NCI-H1092 (cell line): ENCODE measurements around the gene NID2.

Experiments
- DNase-seq: peaks from one replicate; lab custom pipeline; 2025; lab: John Stamatoyannopoulos, UW

The NID2 gene

DNA sequence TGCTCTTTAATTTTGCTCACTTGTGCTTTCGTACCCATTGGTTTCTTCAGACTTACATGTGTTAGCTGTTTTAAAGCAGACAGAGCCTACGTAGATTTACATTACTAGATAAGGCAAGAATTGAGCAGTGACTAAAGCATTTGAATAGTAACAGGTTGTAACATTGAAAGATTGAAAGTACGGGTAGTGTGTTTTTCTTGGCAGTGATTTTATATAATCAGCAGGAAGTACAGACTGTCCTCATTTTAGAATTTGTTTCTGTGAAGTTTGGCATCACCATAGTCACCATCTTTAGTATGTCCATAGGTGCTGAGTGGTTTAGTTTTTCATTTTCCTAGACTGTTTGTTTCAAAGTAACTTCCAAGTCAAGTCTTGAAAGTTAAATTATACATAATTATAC is 65.5 kb downstream of the NID2 start:
- DNase-seq, result no peak

DNA sequence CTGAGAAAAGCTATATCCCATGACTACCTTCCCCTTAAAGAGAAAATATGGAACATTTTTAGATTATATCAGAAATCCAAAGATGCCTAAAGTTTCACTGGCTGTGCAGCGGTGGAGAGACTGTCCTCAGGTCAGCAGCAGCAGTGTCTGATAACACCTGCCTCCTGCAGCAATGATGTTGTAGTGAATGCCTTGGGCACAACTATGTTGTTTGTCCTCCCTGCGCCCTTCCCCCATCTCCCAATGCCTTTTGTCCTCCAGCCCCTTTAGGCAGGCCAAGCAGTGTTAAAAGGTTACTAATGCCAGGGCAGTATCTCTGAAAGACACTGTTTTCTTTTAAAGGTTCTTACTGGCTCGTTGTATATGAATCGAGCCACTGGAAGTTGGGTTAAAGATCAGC is 66.3 kb downstream of the NID2 start:
- no peak for DNase-seq

DNA sequence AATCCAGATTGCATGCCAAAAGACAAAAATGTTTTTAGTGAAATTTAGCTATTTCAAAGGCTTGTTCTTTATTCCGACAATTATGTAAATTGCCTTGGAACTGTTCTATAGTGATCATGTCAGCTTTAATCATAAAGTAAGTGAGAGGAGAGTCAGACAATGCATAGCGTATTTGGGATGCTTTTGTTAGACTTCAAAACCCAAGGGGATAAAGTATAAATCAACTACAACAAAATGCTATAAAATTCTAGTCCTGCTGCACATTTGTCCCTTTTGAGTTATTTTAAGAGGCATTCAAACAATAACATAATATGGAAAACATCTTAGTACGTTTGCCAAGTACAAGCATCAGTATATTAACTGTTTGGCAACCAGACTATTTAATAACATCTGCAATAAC is 68.2 kb downstream of the NID2 start:
- DNase-seq, result no peak

DNA sequence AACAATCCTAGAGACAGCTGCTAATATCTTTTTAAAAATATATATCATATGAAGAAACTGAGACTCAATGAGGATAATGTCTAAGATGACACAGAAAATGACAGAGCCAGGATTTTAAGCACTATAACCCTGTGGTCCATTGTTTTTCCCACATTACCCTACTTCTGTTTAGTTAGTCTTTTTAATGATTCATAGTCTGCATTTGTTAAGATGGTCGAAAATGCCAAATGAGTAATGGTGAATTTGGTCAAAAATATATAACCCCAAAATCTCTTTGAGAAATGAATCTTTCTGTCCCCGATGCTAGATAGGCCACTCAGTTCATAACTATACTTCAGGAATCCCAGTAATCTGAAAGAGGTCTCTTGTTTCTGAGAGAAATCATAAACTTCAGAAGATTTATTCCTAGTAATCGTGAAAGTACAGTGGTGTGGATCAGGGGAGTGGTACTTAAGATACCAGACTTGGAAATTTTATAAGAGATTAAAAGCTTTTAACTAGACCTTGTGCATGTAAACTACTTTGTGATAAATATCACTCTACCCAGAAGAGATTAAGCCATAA is 68.8 kb downstream of the NID2 start:
- DNase-seq, result no peak

DNA sequence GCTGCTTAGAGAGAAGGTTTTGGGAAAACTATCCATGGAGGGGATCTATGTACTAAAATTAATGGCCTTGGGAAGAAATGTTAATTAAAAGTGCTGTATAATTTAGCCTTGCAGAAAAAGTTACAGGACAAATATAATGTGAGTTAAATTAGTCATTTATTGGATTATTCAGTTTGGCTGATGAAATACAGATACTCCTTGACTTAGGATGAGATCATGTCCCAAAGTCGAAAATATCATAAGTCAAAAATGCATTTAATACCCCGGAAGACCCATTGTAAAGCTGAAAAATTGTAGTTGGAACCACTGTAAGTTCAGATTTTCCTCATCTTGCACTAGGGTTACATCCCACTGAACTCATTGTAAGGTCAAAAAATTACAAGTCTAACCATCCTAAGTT is 69.8 kb downstream of the NID2 start:
- no peak for DNase-seq

DNA sequence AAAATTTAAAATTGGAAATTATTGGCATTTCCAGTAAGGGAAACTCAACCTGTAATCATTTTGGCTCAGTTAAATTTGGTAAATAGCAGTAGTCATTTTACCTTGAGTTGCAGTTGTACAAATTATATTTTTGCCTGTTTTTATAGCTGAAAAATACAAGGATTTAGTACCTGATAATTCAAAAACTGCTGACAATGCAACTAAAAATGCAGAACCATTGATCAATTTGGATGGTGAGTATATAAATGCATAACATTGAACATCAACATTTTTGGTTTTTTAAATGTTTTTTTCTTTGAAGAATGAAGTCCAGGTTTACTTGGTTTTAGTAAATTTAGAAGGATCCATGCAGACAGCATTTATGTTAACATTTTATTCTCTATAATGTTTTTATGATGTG is 70.5 kb downstream of the NID2 start:
- no peak for DNase-seq

DNA sequence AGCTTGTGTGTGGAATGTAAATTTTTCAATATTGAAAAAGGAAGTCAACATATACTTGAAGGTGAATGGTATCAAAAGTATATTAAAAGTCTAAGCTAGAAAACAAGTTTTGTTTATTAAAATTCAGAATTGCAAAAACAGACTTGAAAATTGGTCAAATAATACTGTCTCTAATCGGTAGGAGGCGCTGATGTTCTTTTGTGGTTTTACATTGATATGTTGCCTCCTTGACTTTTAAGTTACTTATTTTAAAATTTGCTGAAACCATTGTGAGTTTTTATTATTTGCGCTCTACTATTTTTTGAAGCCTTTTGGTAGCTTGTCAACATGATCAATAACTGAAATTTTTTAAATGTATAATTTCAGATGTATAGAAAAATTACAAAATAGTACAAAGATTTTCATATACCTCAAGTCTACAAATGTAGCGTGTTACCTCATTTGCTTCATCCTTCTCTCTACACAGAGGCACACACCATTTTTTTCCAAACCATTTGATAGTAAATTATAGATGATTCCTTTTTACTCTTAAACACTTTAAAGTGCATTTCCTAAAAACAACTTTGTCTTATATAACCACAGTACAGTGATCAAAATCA is 72.6 kb downstream of the NID2 start:
- no peak for DNase-seq

DNA sequence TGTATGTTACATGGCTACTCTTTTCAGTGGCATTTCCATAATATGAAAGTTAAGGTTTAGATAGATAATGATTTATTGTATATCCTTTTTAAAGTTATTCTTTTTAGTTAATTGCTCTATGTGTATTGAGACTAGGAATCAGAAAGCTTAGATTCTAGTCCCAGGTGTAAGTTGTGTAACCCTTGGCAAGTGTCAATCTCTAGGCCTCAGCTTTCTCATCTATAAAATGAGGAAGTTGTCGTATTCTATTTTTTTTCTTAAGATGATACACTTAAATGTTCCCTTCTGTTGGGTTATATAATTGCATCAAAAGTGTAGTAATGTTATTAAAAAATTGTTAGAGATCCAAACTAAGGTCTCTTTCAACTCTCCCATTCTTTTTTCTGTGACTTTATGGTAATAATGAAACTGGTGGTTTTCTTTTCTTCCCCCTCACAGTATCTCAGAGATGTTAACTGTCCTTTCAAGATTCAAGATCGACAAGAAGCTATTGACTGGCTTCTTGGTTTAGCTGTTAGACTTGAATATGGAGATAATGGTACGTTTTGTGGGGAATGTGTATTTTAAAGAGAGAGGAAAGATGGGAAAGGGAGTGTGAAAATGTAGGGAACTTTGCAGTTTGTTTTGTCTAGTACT is 75.5 kb downstream of the NID2 start:
- DNase-seq, result no peak

DNA sequence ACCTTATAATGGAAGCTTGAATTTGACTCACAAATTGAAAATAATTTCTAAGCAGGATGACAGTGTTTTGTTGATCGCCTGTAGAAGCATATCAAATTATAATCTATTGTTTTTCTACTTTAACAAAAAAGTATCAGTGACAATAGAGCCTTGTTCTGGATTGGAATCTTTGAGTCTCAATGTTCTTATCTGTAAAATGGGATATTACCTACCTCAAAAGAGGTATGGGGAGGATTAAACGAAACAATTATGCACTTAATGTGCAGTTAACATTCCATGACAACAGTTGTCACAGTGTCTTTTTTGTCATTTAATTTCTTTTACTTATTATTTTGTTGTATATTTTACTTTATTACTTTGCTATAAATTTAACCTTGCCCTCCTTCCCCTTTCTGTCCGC is 78.4 kb downstream of the NID2 start:
- DNase-seq, result no peak

DNA sequence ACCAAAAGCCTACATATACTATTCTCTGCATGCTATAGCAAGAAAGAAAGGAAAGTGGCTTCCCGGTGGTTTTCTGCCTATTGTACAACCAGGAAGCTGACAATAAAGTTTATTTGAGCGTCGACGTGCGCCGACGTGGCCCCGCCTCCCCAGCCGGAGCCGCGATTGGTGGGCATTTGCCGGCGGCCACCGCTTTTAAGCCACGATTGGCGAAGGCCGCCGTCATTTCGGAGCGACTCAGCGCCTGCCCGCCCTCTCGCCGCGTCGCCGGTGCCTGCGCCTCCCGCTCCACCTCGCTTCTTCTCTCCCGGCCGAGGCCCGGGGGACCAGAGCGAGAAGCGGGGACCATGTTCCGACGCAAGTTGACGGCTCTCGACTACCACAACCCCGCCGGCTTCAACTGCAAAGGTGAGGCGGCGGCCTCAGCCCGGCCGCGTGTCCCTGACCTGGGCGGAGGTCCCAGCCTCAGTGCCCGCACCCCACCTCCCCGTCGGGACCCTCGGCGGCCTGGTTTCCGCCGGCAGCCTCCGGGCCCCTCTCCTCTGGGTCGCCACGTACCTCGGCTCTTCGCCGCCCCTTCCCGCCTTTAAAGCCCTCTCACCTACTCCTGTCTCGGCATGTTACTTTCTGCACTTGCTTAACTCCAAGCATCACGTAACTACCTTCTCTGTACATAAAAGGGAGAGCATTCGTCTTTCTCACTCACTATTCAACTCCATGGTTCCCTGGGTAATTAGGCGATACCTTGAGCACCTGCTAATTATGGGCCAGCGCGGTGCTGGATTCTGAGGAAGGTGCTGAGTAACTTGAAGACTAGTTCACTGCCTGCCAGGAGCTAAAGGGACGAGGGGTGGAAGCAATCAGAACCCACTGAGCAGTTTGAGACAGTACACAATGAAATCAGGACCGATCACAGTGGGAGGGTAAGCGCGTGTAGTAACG is 79.3 kb downstream of the NID2 start, which contains the start of gene RTRAF:
Gene RTRAF, plus strand, starts transcription at position 254 of the 942 bp plus-strand sequence. Its CDS starts 94 bp downstream, at position 348.
- DNase-seq, result peak; percentile 92

DNA sequence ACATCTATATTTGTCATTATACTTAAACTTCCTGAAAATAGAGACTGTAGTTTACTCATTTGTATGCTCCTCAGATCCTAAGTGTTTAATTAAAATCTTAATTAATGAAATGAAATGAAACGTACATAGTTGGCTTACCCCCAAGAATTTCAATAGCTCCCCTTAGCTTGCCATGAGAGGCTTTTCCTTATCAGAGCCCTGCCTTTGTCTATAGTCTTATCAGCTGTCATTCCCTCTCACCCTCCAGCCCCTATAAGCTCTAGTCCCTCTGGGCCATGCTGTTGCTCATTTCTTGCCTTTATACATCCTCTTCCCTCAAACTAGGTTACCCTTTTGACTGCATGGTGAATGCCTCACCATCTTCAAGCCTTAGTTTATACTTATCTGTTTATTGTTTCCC is 80.6 kb downstream of the NID2 start:
- DNase-seq, result no peak

DNA sequence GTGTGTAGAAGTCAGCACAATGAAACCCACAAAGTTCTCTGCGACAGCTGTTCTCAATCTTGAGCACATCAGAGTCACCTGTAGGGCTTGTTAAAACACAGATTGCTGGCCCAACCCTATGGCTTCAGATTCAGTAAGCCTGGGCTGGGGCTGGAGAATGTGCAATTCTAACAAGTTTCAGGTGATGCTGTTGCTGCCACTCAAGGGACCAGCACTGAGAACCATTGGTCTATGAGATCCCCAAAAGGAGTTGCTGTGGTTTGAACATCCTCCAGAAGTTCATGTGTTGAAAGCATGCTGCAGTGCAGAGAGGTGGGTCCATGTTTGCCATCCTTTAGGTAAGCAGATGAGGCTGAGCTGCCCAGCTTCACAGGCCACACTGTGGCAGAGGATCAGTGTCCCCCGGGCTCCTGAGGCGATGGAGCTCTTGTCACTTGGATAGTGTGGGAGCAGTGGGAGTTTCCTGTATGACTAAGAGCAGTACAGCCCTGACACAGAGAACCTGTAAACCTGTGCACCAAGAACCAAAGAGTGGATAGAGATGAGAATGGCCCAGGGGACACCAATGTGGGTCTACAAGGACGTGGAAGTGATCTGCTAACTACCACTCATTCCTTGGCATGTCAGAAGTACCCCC is 87.5 kb downstream of the NID2 start:
- DNase-seq, result no peak

DNA sequence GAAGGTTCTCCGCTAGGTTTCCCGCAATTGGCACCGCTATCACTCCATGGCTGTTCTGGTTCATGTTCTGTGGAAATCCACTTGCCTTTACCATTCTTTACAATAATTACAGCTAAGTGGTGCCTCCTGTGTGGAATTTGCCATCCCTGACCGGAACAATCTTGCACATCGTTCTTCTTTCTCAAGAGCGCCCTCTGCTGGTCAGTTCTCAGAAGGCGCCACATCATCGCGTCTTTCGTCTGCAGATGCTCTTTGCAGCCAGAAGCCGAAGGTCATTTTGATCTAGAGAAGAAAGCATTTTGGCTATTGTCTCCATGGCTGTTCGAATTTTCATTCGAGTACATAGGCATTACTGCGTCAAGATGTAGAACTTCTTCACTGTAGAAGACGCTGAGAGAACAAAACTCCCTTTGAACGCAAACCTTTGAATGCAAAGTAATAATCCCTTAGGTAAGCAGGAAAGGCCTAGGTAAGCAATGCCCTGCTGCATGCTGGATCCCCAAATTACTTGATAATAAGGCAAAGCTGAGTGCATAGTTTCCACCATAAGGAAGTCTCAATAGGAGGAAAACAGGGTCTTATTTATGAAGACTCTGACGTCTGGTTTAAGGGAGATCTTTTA is 89.7 kb downstream of the NID2 start:
- DNase-seq, result peak; percentile 86

DNA sequence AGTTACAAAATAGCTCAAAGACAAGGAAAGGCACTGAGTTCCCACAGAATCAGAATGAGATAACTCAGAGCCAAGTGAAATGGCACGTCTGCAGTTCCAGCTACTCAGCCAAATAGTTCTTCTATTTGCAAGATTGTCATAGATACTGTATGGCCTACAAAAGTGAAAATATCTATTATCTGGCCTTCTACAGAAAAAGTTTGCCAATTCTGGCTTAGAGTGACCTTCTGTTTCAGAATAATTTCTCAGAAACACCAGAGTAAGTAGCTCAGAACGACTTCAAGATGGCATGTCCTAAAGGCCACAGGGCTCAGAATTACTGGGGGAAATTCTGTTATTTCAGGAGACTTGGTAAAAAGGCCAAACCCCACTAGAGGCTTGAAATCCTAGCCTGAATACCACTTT is 90.2 kb downstream of the NID2 start:
- no peak for DNase-seq

DNA sequence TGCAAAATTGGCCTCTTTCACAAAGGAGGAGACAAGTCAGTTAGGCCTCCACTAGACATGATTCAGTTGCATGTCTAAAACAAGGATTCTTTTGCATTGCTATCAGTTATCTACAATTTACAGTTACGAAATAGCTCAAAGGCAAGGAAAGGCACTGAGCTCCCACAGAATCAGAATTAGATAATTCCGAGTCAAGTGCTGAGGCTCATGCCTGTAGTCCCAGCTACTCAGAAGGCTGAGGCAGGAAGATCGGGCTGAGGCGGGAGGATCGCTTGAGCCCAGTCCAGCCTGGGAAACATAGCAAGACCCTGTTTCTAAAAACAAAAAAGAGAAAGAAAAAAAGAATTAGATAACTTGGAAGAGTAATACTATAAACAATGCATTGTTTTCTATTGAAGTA is 91.8 kb downstream of the NID2 start:
- no peak for DNase-seq

DNA sequence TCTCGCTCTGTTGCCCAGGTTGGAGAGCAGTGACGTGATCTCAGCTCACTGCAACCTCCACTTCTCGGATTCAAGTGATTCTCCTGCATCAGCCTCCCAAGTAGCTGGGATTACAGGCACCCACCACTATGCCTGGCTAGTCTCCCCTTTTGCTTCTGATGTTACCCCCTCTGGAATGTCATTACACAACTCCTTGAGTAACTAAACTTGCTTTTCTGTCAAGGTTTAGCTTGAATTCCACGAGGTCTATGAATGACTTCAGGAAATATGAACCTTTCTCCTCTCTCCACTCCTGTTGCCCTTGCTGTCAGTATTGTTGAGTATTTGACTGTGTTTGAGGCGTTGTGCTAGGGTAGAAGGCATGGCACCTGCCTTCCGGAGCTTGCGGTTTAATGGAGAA is 96.3 kb downstream of the NID2 start:
- no peak for DNase-seq

DNA sequence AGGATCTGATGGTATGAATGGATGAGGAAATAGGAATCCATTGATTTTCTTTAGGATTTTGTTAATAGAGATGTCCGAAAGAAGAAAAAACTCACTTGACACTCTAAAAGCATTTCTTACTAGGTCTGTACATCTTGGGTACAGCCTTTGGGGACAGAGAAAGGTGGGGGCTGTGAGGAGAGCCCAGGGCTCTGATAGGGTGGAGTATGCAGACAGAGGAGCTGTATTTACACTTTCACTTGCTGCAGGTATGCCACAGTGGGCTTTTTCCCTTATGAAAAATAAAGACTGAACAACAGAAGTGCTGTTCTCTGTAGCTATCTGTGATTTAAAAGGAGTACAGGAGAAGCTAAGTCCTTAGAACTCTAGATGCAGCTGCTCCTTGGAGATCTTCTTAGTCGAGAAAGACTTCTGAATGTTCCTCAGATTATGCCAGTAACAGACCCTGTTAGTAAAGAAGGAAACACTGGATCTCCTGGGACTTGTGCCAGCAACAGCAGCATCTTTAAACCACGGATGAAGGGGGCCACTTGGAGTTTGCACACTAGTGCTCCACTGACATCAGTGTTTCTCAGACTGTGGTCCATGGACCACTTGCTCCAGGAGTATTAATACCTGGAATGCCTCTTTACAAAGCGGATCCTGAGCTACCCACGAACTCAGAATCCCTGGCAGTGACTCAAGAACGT is 98.9 kb downstream of the NID2 start:
- DNase-seq, result no peak

DNA sequence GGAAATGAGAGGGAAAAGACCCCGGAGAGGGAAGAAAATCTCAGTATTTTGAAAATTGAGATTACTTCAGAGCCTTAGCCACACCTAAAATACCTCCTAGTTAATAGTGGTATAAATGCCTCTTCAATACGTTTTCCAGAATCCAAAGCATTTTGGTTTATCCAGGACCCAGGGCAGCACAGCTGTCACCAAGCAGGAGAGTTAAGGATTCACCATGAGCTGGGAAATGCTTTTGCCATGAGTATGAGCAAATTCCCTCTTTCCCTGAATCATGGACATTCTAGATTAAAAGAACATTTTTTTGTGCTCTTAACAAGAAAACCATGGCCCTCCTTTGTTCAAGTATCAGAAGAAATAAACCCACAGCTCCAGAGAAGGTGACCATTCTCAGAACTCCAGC is 101.3 kb downstream of the NID2 start:
- DNase-seq, result no peak

DNA sequence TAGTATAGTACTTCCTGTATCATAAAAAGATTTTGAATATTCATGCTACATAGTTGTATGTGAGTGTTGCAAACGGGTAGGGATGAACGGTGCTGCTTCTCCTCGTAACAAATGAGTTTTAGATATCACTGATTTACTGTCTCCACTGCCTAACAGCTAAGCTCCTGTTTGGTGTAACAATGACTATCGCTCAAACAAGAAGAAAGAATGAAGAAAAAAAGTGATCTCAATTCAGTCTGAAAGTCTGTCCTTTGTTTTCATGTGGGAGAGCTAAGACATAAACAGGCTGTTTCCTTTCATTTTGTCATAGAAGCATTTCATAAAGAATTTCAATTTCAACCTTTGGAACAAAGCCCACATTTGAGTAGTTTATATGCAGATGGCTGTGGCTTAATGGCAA is 105.6 kb downstream of the NID2 start:
- no peak for DNase-seq

DNA sequence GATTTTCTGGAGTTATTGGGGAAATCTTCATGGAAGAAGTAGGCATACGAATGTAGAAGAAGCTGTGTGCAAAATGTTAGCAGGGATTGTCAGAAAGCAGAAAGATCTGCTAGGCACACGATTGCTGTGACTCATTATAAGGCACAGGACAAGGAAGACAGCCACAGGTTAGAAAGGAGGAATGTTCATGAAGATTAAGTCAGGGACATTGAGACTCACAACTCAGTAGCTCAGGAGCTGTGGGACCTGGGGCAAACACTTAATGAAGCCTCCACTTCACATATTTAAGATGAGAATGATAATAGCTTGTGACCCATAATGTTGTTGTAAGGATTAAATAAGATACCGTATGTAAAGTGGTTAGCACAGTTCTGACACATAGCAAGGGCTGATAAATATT is 106.1 kb downstream of the NID2 start:
- DNase-seq, result no peak

DNA sequence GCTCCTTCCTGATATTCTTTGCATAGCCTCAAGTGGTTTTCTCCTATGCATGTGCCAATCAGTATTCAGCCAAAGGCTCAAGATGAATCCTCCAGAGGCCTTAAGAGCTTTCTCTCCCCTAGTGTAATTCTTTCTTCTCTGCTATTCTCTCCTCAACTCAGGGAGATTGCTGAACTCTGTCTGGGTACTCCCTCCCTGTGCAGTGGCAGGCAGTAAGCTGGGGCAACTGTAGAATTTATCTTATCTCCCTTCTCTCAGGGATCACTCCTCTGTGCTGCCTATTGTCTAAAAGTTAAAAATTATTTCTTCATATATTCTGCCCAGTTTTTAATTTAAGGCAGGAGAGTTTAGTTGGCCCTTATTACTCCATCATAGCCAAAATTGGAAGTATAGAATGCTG is 108.0 kb downstream of the NID2 start:
- DNase-seq, result no peak
